Measurements from ENCODE around the gene RAB11FIP3. TPM values are rescaled to one million over a fixed set of nuclear protein-coding genes. Genes with fewer than 3 reads are reported as not detected.

The RAB11FIP3 gene
- total and polyA plus RNA-seq, 9 of the 15 experiments (the other 6 are each of a cell fraction or from before 2014, with no cell fraction given): 0.46 to 13.1 (median 4.3) TPM

DNA sequence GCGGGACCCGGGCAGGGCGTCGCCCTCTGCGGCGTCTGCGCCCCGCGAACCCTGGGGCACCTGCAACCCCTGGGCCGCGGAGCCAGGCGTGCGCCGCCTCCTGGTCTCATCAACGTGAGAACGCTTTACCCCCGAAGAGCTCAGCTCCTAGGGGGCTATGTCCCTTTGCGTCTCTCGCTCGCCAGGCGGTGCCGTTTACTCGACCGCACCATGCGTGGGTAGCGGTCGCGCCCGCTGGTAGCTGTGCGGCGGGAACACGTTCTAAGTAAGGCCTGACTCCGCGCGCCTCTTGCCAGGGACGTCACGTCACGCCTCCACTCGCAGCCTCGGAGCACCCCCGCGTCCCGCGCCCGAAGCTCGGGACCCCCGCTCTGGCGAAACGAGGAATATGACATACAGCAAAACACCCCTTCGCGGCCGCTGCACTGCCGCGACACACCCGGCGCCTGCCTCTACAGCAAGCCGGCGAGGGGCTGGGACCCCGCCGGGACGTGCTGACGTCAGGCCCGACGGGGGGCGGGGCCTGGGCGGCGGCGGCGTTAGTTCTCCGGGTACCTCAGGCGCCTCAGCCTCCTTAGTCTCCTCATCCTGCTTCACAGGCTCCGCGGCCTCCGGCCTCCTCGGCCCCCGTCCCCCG lies at the start of gene RAB11FIP3 (continued):
- TF ChIP-seq, protein P1, sequence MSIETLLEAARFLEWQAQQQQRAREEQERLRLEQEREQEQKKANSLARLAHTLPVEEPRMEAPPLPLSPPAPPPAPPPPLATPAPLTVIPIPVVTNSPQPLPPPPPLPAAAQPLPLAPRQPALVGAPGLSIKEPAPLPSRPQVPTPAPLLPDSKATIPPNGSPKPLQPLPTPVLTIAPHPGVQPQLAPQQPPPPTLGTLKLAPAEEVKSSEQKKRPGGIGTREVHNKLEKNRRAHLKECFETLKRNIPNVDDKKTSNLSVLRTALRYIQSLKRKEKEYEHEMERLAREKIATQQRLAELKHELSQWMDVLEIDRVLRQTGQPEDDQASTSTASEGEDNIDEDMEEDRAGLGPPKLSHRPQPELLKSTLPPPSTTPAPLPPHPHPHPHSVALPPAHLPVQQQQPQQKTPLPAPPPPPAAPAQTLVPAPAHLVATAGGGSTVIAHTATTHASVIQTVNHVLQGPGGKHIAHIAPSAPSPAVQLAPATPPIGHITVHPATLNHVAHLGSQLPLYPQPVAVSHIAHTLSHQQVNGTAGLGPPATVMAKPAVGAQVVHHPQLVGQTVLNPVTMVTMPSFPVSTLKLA (conservative IDR thresholded peaks at IDR 0.05): peak; percentile 58 to 67
- TF ChIP-seq HNRNPLL (IDR thresholded peaks at IDR 0.05; ENCODE audit: low read depth, low read length, poor library complexity, severe bottlenecking) (peak; percentile 57), CREB1 (IDR thresholded peaks at IDR 0.05) (peak; percentile 67), CREB1 (CRISPR knock-in tag; IDR thresholded peaks at IDR 0.05) (peak; percentile 88), ARID2 (IDR thresholded peaks at IDR 0.05) (no peak), ETV6 (IDR thresholded peaks at IDR 0.05; ENCODE audit: borderline replicate concordance in 1 of 2, low read depth in 2 of 2, low read length in 1 of 2) (no peak), ETV6 (CRISPR knock-in tag; IDR thresholded peaks at IDR 0.05; ENCODE audit: borderline replicate concordance) (no peak), JUN (IDR thresholded peaks at IDR 0.05; ENCODE audit: borderline replicate concordance, low read depth, low read length) (no peak), JUN (CRISPR knock-in tag; IDR thresholded peaks at IDR 0.05; ENCODE audit: borderline replicate concordance) (0 out of 2 replicates have a peak, but pooled peaks have one; percentile 51), MEF2A (IDR thresholded peaks at IDR 0.05; ENCODE audit: control insufficient read depth, low read depth, low read length) (no peak), POLR3G (IDR thresholded peaks at IDR 0.05; ENCODE audit: extremely low read depth, insufficient read length, insufficient replicate concordance) (no peak), CBFA2T3 (IDR thresholded peaks at IDR 0.05) (no peak), ZNF274 (IDR thresholded peaks at IDR 0.05; ENCODE audit: borderline replicate concordance, low read depth, low read length) (no peak), NONO (IDR thresholded peaks at IDR 0.05; ENCODE audit: low read depth in 2 of 2, low read length in 1 of 2) (0 out of 4 replicates have a peak, but pooled peaks of 1 of the 2 experiments have one; percentile 10), LARP7 (IDR thresholded peaks at IDR 0.05) (no peak), MAFF (IDR thresholded peaks at IDR 0.05; ENCODE audit: low read length) (no peak), KLF10 (CRISPR knock-in tag; IDR thresholded peaks at IDR 0.05) (no peak), SMARCC2 (IDR thresholded peaks at IDR 0.05; ENCODE audit: low read depth) (no peak), NRF1 (conservative IDR thresholded peaks at IDR 0.05 in 1 of 2, IDR thresholded peaks at IDR 0.05 in 1 of 2) (peak; percentile 12 to 54), RFX5 (IDR thresholded peaks at IDR 0.05; ENCODE audit: low read depth, low read length) (no peak), ZNF699 (CRISPR knock-in tag; IDR thresholded peaks at IDR 0.05; ENCODE audit: insufficient replicate concordance) (no peak), NCOA6 (IDR thresholded peaks at IDR 0.05) (peak; percentile 59; the same call in 1 of the 2 replicates), XRCC4 (IDR thresholded peaks at IDR 0.05; ENCODE audit: extremely low read depth, insufficient read depth, insufficient read length) (no peak), U2AF2 (optimal IDR thresholded peaks at IDR 0.05; ENCODE audit: low read depth, low read length) (no peak), ZNF354B (CRISPR knock-in tag; IDR thresholded peaks at IDR 0.05) (no peak)
- TF ChIP-seq, protein P2, sequence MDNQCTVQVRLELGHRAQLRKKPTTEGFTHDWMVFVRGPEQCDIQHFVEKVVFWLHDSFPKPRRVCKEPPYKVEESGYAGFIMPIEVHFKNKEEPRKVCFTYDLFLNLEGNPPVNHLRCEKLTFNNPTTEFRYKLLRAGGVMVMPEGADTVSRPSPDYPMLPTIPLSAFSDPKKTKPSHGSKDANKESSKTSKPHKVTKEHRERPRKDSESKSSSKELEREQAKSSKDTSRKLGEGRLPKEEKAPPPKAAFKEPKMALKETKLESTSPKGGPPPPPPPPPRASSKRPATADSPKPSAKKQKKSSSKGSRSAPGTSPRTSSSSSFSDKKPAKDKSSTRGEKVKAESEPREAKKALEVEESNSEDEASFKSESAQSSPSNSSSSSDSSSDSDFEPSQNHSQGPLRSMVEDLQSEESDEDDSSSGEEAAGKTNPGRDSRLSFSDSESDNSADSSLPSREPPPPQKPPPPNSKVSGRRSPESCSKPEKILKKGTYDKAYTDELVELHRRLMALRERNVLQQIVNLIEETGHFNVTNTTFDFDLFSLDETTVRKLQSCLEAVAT (IDR thresholded peaks at IDR 0.05): no peak
- TF ChIP-seq, protein P3, sequence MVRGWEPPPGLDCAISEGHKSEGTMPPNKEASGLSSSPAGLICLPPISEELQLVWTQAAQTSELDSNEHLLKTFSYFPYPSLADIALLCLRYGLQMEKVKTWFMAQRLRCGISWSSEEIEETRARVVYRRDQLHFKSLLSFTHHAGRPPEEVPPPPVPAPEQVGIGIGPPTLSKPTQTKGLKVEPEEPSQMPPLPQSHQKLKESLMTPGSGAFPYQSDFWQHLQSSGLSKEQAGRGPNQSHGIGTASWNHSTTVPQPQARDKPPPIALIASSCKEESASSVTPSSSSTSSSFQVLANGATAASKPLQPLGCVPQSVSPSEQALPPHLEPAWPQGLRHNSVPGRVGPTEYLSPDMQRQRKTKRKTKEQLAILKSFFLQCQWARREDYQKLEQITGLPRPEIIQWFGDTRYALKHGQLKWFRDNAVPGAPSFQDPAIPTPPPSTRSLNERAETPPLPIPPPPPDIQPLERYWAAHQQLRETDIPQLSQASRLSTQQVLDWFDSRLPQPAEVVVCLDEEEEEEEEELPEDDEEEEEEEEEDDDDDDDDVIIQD (CRISPR knock-in tag; IDR thresholded peaks at IDR 0.05): no peak

Measured in K562 (cell line).